GM18508 (cell line): ENCODE results near the gene OR1M1.
"Not testable (repeated sequence)": the region's sequence is repeated elsewhere in the genome, so short reads cannot be mapped to it uniquely, and the experiment has no call there.

Experiments
- ATAC-seq: cut with Tn5 transposase; IDR thresholded peaks from one replicate; pipeline ENCODE4 v1.9.1; 2021; ENCODE audit warnings: moderate number of reproducible peaks; ENCODE audit not compliant: insufficient read depth, unreplicated experiment

OR1M1 gene

DNA sequence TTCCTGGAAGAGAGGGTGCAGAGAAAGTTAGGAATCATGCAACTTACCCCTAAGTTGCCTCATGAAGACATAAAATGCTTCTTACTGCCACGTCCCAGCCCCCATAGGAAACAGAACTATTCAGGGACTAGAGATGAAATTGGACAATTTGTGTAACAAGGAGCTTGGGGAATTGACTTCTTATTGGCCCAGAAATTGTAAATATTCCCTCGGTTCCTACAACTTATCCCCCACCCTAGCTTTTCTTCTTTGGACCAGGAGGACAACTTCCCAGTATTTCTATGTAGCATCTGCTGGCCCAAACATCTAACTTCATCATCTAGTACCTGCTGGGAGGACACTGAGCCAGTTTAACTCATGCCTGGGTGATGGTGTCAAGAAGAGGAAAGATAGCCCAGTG is at the start of gene OR1M1:
Gene OR1M1 (plus strand): TSS at position 301 of the 400 bp plus-strand sequence. CDS start 6,184 bp downstream, outside the sequence.
- no peak for ATAC-seq

DNA sequence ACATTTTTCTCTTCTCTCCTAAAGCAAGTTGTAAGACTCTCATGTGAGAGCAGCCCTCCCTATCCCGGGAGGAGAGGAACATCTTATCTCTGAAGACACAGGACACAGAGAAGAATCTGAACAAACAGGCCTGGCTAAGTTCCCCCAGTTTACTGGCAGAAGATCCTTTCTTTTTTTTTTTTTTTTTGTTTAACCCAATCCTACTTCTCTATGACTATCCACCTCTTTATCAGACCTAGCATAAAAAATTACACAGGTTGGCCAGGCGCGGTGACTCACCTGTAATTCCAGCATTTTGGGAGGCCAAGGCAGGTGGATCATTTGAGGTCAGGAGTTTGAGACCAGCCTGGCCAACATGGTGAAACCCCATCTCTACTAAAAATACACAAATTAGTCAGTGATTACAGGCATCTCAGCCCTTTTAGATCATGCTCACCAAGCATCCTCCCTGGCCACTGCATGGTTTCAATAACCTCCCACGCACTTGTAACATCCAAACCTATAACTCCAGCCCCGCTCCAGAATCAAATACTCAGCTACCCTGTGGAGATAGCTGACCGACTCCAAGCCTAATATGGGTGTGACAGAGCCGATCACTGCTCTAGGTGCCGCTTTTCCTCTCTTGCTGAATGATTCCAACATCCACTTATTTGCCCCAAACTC is 49.3 kb upstream of the OR1M1 start:
- ATAC-seq: no peak

DNA sequence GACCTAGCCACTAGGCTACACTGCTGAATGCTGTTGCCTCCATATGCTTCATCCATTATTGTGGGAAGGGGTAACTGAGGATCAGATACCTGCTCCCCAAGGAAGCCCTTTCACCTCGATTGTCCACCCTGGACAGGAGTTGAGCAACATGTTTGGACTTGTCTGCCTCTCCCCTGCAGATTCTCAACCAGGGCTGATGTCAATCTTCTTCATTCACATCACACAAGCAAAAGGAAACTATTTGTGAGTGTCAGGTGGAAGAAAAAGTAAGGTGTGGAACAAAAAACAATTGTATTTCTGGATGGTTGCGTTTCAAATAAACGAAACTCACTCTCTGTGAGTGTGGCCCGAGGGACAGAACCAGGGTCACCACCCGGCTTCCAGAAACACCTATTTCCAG is 47.1 kb upstream of the OR1M1 start:
- ATAC-seq: no peak

DNA sequence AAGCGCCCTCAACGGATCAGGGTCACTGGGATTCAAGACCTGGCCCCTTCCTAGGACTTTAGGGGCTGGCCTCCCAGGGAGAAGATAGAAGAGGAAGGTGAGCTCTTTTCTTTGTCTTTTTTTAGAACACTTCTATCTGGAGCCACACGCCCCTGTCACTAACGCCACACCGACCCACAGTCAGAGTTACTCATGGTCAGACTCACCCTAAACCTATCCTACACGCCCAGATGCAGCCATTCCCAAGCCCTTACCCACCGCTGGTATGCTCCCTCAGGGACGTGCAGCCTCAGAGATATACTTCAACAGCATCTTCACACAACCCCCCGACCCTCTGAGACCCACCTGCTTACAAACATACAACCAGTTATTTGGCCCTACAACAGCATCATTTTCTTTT is 46.7 kb upstream of the OR1M1 start:
- ATAC-seq: no peak

- no peak for ATAC-seq
Measured at GRCh38 chr19:9041023-9041422, 45.8 kb upstream of the OR1M1 start.

GRCh38 chr19:9043524-9043923 is 43.3 kb upstream of the OR1M1 start:
- no peak for ATAC-seq

DNA sequence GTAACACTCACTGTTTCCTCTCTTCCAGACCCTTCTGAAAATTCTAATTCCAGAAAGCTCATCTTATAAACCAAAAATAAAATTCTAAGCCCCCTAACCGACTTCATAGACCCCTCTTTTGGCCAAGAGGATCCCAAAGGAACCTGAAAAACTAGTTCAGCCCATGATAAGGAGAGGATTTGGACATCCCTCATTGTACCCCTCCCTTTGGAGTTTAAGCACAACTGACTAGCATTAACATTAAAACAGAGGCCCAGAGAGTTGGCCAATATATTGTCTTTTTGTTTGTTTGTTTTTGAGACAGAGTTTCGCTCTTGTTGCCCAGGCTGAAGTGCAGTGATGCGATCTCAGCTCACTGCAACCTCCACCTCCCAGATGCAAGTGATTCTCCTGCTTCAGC is 42.4 kb upstream of the OR1M1 start:
- ATAC-seq: no peak

DNA sequence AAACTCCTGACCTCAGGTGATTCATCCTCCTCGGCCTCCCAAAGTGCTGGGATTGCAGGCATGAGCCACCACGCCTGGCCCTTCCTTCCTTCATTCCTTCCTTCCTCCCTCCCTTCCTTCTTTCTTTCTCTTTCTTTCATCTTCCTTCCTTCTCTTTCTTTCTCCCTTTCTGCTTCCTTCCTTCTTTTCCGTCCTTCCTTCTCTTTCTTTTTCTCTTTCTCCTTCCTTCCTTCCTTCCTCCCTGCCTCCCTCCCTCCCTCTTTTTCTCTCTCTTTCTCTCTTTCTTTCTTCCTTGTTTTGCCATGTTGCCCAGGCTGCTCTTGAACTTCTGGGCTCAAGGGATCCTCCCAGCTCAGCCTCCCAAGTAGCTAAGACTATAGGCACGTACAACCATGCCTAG is 40.2 kb upstream of the OR1M1 start:
- ATAC-seq: no peak

DNA sequence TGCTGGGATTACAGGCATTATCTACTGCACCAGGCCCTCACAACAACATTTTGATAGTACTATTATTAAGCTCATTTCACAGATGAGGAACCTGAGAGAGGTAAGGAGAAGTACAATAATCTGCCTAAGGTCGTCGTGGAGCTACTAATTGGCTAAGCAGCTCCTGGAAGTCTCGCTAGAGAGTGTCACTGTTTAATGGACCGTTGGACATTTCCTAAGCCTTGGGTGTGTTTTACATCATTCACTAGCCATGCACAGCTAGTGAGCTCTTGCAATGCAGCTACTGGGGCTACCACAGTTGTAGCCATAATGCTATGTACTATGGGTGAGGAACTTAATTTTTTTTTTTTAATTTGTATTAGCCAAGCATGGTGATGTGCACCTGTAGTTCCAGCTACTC is 34.0 kb upstream of the OR1M1 start:
- ATAC-seq: no peak

DNA sequence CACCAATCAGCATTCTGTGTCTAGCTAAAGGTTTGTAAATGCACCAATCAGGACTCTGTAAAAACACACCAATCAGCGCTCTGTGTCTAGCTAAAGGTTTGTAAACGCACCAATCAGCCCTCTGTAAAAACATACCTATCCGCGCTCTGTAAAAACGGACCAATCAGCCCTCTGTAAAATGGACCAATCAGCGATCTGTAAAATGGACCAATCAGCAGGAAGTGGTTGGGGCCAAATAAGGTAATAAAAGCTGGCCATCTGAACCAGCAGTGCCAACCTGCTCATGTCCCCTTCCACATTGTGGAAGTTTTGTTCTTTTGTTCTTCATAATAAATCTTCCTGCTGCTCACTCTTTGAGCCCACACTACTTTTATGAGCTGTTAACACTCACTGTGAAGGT is 33.2 kb upstream of the OR1M1 start:
- not testable (repeated sequence) for ATAC-seq

GRCh38 chr19:9054207-9054606 is 32.7 kb upstream of the OR1M1 start:
- ATAC-seq: no peak

DNA sequence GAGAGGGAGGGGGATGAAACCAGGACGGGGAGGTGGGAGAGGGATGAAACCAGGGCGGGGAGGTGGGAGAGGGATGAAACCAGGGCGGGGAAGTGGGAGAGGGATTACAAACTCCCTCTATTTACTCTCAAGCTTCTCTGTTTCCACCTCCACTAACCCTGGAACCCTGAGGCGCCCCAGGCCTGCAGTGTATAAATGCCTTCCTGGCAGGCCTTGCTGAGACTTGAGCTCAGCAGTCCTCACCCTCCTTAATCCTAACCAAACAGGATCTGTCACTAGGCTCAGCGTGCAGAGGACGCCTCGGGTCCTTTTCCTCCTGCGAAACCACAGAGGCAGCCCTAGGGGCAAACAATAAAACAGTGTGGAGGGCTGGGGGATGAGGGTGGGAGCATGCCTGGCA is 32.1 kb upstream of the OR1M1 start:
- ATAC-seq: no peak

GRCh38 chr19:9056131-9056530 is 30.7 kb upstream of the OR1M1 start:
- not testable (repeated sequence) for ATAC-seq

- no peak for ATAC-seq
Measured at GRCh38 chr19:9057505-9058258, 29.2 kb upstream of the OR1M1 start.

DNA sequence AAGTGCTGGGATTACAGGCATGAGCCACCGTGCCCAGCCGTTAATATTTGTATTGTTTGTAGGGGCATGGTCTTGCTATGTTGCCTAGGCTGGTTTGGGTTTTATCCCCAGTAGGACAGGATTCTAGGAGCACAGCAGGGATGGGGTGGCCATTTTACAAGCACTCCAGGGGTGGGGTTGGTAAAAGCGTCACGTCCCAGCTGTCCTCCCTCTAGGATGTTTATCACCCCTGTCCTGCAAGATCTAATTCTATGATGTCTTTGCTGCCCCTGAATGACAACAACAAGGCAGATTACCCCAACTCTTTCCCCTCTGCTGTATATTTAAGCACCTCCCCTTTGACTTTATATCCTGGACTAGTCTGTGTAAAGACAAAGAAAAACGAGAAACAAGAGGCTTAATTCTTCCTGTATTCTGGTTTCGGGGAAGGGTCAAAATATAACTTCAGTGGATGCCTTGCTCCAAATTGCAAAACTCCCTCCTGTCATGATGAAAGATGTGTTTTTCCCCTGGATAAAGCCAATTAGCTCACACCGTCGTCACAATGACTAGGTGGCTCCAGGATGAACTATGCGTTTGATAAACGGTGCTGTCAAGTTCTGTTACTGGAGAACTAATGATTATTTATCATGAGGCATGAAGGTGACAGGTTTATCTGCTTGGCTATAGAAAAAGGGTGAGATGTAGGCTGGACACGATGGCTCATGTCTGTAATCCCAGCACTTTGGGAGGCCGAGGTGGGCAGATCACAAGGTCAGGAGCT is 27.8 kb upstream of the OR1M1 start:
- ATAC-seq: no peak

DNA sequence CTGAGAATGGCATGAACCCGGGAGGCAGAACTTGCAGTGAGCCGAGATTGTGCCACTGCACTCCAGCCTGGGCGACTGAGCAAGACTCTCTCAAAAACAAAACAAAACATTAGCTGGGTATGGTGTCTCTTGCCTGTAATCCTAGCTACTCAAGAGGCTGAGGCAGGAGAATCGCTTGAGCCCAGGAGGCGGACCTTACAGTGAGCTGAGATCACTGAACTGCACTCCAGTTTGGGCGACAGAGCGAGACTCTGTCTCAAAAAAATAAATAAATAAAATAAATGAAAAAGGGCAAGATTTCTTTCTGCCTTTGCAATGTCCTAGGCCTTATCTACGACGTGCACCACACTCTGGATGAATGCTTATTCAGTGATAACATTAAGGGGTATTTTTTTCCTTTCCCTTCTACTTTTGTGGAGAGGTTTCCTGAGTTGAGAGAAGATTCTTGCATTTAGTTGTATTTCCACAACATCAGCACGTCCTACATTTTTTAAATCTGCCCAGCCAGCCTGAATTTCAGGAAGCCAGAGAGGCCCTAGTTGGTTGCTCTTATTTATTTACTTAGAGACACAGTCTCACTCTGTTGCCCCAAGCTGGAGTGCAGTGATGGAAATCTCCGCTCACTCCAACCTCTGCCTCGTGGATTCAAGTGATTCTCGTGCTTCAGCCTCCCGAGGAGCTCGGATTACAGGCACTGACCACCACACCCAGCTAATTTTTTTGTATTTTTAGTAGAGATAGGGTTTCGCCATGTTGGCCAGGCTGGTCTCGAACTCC is 26.1 kb upstream of the OR1M1 start:
- ATAC-seq: no peak

GRCh38 chr19:9061879-9062278 is 25.0 kb upstream of the OR1M1 start:
- ATAC-seq: no peak

DNA sequence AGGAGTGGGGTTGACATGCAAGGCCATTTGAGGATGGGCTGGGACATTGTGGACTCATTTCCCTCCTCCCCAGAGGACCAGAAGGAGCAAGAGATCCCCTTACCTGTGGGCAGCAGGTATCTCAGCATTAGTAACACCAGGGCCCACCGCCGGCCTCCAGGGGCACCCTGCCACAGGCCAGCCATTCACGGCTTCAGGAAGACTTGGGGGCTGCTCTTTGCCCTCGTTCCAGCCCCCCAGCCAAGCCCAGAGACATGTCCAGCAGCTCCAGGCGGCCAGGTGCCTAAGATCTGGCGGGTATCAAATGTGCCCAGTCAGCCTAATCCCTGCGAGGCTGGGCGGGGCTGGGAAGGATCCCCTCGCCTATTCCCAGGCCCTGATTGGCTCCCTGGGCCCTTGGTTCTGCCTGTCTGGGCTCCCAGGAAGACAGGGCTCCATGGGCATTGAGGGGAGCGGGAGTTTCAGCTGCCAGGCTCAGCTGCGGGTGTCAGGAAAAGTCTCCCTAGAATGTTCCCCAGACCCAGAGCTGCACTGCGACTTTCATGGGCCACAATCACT is 21.3 kb upstream of the OR1M1 start:
- ATAC-seq: no peak

- no peak for ATAC-seq
Measured at GRCh38 chr19:9070066-9070465, 16.8 kb upstream of the OR1M1 start.

- ATAC-seq: not testable (repeated sequence)
Measured at GRCh38 chr19:9071720-9072119, 15.1 kb upstream of the OR1M1 start.
